ENCODE results near the gene LAYN.

LAYN gene

GRCh38 chr11:111540114-111540936 lies at the start of gene LAYN:
LAYN (plus strand) TSS chr11:111540720; CDS start chr11:111540844, 124 bp downstream.
- DNase-seq: peak in 1 of 2 donors; percentile 41

- no peak for DNase-seq
Measured at GRCh38 chr11:111494040-111494439, 46.5 kb upstream of the LAYN start.

GRCh38 chr11:111499483-111499882 lies 41.0 kb upstream of the LAYN start:
- no peak for DNase-seq

- no peak for DNase-seq
Measured at GRCh38 chr11:111500481-111500880, 40.0 kb upstream of the LAYN start.

- DNase-seq: no peak
Measured at GRCh38 chr11:111502611-111503010, 37.9 kb upstream of the LAYN start.

GRCh38 chr11:111510311-111510710 lies 30.2 kb upstream of the LAYN start:
- DNase-seq: no peak

GRCh38 chr11:111512296-111513239 lies 28.0 kb upstream of the LAYN start, which contains the start of gene BTG4:
BTG4 (minus strand) TSS chr11:111512386; CDS start chr11:111498776, 13,610 bp downstream.
- peak in 1 of 2 donors; percentile 12 for DNase-seq

- DNase-seq: no peak
Measured at GRCh38 chr11:111513240-111513605, 27.3 kb upstream of the LAYN start.

- DNase-seq: no peak
Measured at GRCh38 chr11:111514216-111515031, 26.1 kb upstream of the LAYN start, which contains the start of gene HOATZ. HOATZ (plus strand) TSS chr11:111514778; CDS start chr11:111514785, 7 bp downstream.

- DNase-seq: no peak
Measured at GRCh38 chr11:111515591-111515990, 24.9 kb upstream of the LAYN start.

- no peak for DNase-seq
Measured at GRCh38 chr11:111518668-111519067, 21.9 kb upstream of the LAYN start.

GRCh38 chr11:111520560-111520959 lies 20.0 kb upstream of the LAYN start:
- no peak for DNase-seq

- DNase-seq: no peak
Measured at GRCh38 chr11:111521135-111521534, 19.4 kb upstream of the LAYN start.

- no peak for DNase-seq
Measured at GRCh38 chr11:111522426-111522825, 18.1 kb upstream of the LAYN start.

- DNase-seq: no peak
Measured at GRCh38 chr11:111523343-111523742, 17.2 kb upstream of the LAYN start.

GRCh38 chr11:111524056-111524455 lies 16.5 kb upstream of the LAYN start:
- no peak for DNase-seq

GRCh38 chr11:111525456-111525855 lies 15.1 kb upstream of the LAYN start:
- no peak for DNase-seq

GRCh38 chr11:111526501-111526900 lies 14.0 kb upstream of the LAYN start:
- no peak for DNase-seq

GRCh38 chr11:111527279-111527678 lies 13.2 kb upstream of the LAYN start:
- no peak for DNase-seq

- peak; percentile 30 to 58 for DNase-seq
Measured at GRCh38 chr11:111528557-111528956, 12.0 kb upstream of the LAYN start.

- DNase-seq: no peak
Measured at GRCh38 chr11:111530091-111530490, 10.4 kb upstream of the LAYN start.

- DNase-seq: no peak
Measured at GRCh38 chr11:111531136-111531535, 9.4 kb upstream of the LAYN start.

All from CD4-positive, alpha-beta T cell treated with Interleukin-4 for 1 hour (primary cell).